ENCODE data around the gene TBC1D1.

TBC1D1 gene

GRCh38 chr4:38132843-38133662 is 242.2 kb downstream of the TBC1D1 start:
- no peak for DNase-seq

DNA sequence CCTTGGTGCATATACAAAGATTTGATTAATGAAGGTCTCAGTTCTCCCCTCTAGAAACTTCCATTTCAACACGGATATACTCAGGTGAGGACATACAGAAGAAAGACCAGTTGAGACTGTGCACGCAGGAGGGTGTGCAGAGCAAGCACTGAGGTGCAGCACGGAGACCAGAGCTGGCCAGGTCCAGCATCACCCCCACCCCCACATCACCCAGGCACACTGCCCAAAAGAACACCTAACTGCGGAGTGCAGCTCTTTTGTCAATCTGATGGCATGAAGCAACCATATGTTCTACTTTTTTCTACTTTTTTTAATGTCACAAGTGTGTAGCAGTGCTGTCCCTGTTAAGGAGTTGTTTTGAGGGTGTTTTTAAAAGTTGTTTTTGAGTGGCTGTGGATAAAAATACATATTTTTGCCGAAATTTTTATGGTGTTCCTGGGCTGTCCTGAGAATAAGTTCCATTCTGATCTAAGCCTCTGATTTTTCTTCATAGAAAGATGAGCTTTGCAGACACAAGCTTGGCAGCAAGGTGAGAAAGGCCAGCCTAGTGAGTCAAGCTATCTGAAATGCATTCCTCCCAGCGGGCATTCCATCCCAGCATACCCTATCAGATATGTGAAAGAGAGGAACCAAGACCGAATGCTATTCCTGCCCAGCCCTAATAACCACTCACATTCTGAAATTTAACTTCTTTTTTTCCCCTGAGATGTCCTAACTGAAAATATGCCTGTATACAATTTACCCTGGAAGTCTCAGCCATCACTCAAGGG is 243.0 kb downstream of the TBC1D1 start:
- no peak for DNase-seq

DNA sequence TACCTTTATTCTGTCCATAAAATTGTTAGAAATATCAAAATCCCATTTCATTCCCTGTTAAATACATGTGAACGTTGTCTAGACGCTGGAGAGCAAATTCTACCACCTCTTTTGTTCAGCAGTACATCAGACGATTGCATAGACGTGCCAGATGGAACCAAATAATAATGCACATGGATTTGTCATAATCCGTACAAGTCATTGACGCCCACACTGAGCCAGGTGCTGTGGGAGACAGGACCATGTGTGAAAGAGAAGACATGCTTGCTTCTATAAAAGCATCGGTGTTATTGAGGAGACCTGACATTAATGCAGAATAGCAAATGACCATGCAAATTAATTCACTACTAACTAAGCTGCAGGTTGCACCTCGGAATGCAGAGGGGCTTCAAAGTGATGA is 244.3 kb downstream of the TBC1D1 start:
- DNase-seq = no peak

DNA sequence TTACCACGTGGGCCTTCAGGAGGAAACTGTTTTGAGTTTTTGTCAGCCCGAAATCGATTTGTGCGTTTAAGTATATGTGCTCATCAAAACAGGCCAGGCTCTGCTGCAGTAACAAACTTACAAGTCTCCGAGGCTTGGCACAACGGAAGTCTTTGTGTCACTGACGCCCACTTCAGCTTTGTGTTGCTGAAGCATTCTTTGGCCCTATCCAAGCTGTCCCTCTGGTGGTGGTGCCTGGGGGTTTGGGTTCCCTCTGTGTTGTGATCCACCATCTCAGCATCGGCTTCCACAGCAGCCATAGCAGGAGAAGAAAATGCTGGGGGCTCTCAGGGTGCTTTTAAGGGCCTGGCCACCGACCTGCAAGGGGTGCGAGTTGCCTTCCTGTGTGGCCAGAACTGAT is 245.7 kb downstream of the TBC1D1 start:
- DNase-seq = no peak

DNA sequence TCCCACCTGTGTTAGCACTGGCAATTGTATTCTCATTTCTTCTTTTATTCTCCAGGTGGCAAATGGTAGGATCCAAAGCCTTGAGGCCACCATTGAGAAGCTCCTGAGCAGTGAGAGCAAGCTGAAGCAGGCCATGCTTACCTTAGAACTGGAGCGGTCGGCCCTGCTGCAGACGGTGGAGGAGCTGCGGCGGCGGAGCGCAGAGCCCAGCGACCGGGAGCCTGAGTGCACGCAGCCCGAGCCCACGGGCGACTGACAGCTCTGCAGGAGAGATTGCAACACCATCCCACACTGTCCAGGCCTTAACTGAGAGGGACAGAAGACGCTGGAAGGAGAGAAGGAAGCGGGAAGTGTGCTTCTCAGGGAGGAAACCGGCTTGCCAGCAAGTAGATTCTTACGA is 246.2 kb downstream of the TBC1D1 start:
- no peak for DNase-seq

- no peak for DNase-seq
Measured at GRCh38 chr4:38138363-38138762, 247.5 kb downstream of the TBC1D1 start.

DNA sequence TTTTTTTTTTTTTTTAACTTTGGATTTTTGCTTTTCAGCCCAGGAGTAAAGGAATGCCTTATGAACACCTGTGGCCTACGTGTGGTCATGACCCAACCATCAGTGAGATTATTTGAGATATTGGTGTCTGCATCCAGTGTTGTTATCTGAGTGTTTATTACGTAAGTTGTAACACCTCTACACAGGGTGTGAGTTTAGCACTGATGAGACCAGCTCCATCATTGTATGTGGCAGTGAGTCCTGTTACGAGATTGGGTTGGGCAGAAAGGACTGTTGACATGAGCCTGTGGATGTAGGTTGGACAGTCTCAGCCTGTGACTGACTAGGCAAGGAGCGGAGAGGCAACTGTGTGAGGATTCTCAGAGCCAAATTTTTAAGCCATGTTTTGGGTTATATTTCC is 248.3 kb downstream of the TBC1D1 start:
- no peak for DNase-seq

DNA sequence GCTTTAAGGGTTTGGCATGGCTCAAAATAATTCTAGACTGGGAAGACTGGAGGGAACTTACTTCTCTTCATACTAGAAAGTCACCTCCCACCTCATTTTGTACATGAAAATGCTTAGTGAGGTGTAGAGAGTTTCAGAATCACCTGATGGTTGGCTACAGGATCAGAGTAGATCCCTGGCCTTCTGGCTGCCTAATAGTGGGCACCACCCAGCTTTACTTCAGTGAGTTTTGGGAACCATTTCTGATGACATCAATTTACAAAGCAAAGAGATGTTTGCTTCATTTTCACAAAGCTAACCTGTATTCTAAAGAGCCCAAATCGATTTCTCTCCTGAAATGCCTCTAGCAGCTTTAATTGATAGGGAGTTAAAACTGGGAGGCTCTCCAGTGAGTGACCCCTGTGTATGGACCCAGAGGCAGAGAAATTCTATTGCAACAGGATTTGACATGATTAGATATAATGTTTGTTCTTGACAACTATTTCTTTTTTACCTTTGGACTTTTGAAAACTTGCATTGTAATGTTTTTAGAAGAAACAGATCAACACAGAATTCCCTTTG is 249.8 kb downstream of the TBC1D1 start:
- no peak for DNase-seq

- DNase-seq = no peak
Measured at GRCh38 chr4:38141808-38142500, 251.1 kb downstream of the TBC1D1 start.

DNA sequence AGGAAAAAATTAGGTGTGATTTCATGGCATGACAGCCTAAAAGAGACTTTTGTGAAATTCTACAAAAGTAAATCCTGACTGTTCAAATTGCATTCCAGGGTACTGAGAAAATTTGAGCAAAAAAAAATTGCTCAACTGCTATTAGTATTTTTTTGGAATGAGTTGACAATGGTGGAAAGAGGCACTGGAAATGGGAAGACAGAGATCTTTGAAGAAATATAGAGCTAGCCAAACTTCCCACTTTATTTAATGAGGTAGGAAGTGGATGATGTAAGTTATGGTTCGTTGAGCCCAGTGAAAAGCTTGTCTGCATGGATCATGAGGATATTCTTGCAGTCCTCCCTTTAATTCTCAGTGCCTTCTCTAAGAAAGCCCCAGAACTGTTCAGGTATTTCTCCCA is 253.1 kb downstream of the TBC1D1 start:
- no peak for DNase-seq

- no peak for DNase-seq
Measured at GRCh38 chr4:38145033-38145678, 254.3 kb downstream of the TBC1D1 start.

- DNase-seq = no peak
Measured at GRCh38 chr4:38145741-38146140, 254.9 kb downstream of the TBC1D1 start.

GRCh38 chr4:38146383-38146782 is 255.5 kb downstream of the TBC1D1 start:
- DNase-seq = no peak

GRCh38 chr4:38149472-38149996 is 258.6 kb downstream of the TBC1D1 start:
- DNase-seq = no peak

- no peak for DNase-seq
Measured at GRCh38 chr4:38149997-38150671, 259.2 kb downstream of the TBC1D1 start.

DNA sequence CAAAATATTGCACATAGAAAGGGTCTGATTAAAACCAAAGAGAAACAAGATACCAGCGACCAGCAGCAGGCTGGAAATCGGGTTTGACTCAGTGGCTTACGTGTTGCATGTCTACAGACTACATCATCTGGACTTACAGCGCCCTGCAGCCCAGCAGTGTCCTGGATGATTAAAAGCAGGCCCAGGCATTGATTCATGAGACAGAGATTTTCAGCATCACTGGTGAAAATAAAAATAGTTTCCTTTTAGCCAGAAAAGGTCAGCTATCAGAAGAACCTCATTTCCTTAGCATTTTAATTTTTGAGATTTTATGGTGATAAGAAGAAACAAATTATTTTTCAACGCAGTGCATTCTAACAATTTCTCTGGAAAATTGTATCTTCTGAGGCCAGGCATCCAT is 259.9 kb downstream of the TBC1D1 start:
- no peak for DNase-seq

DNA sequence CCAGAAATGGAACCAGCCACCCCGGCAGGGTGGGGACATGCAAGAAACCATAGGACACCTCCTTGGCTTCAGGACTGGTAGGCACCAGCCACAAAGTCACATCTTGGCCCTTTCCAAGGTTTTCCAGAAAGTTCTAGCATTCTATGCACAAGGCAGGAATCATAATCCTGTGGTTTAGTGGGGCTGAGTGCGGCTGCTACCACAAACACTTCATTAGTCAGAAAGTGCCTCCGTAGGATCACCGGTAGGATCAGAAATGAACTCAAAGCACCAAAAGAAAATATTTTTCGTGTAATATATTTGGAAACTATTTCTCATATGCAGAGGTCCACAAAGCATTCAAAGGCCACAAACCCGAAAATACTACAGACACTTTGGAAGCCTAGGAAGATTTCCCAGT is 261.0 kb downstream of the TBC1D1 start:
- DNase-seq = no peak

GRCh38 chr4:38152305-38152704 is 261.4 kb downstream of the TBC1D1 start:
- DNase-seq = no peak

DNA sequence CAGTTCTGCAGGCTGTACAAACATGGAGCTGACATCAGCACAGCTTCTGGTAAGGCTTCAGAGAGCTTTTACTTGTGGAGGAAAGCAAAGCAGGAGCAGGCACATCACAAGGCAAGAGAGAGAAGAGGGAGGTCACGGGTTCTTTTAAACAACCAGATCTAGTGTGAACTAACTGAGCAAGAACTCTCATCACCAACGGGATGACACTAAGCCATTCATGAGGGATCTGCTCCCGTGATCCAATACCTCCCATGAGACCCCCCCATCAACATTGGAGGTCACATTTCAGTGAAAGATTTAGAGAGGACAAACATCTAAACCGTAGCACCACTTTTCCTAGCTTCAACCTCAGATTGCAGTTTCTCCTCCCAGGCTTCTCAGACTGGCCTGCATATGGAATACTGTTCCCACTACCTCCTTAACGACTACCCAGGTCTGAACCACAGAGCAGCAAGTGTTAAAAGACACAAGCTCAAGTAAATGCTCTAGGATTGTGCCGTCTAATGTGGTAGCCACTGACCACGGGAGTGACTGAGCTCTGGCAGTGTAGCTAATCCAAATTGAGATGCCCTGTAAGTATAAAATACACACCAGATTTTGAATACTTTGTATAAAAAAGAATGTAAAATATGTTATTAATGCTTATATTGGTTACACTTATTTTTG is 262.0 kb downstream of the TBC1D1 start:
- DNase-seq = no peak

DNA sequence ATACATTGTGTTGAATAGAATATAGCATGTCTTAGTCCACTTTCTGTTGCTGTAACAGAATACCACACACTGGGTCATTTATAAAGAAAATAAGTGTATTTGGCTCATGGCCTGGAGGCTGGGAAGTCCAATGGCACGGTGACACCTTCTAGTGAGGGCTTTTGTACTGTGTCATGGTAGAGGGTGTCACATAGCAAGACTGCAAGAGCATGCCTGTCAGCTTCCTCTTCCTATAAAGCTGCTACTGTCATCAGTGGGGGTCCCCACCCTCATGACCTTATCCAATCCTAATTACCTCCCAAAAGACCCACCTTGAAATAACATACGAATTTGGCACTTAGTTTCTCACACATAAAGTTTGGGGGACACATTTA is 262.5 kb downstream of the TBC1D1 start:
- DNase-seq = no peak

- DNase-seq = peak; percentile 64
Measured at GRCh38 chr4:38154252-38154651, 263.4 kb downstream of the TBC1D1 start.
